Measurements from ENCODE around the gene ABHD14A. TPM values are rescaled to one million over a fixed set of nuclear protein-coding genes. Genes with fewer than 3 reads are reported as not detected.

The ABHD14A gene
- total RNA-seq, 1 donor from 2014 or later: 12.2 TPM

GRCh38 chr3:51982838-51983577 lies 8.1 kb downstream of the ABHD14A start, which contains the start of gene ACY1:
Gene ACY1 (plus strand): TSS chr3:51983535. CDS start chr3:51984065, 530 bp downstream.
- DNase-seq (ENCODE audit: extremely low spot score, unreplicated experiment): peak; percentile 93
- Mint-ChIP-seq H3K4me3 (ENCODE audit: unreplicated experiment) (peak within 1 kb of the TSS; percentile 86), H3K27ac (ENCODE audit: unreplicated experiment) (peak within 1 kb of the TSS; percentile 98), H3K36me3 (ENCODE audit: unreplicated experiment) (no peaks in the 10 kb centered on the region), H3K4me1 (ENCODE audit: unreplicated experiment) (peaks cover 24% of the 10 kb centered on the region), H3K9me3 (ENCODE audit: unreplicated experiment) (no peaks in the 10 kb centered on the region), H3K27me3 (ENCODE audit: unreplicated experiment) (no peaks in the 10 kb centered on the region)
- TF ChIP-seq CTCF (IDR thresholded peaks at IDR 0.05): no peak

GRCh38 chr3:51983578-51984268 lies 8.9 kb downstream of the ABHD14A start:
- TF ChIP-seq CTCF (IDR thresholded peaks at IDR 0.05): no peak
- no peak for DNase-seq (ENCODE audit: extremely low spot score, unreplicated experiment)
- Mint-ChIP-seq H3K4me3 (ENCODE audit: unreplicated experiment) (peak overlapping the region; percentile 86), H3K9me3 (ENCODE audit: unreplicated experiment) (no peaks in the 10 kb centered on the region), H3K27me3 (ENCODE audit: unreplicated experiment) (no peaks in the 10 kb centered on the region), H3K27ac (ENCODE audit: unreplicated experiment) (peak overlapping the region; percentile 98), H3K36me3 (ENCODE audit: unreplicated experiment) (no peaks in the 10 kb centered on the region), H3K4me1 (ENCODE audit: unreplicated experiment) (peaks cover 24% of the 10 kb centered on the region)

- H3K36me3 Mint-ChIP-seq (ENCODE audit: unreplicated experiment): no peaks in the 10 kb centered on the region
- peak overlapping the region; percentile 86 for H3K4me3 Mint-ChIP-seq (ENCODE audit: unreplicated experiment)
- H3K4me1 Mint-ChIP-seq (ENCODE audit: unreplicated experiment): peaks cover 24% of the 10 kb centered on the region
- TF ChIP-seq CTCF (IDR thresholded peaks at IDR 0.05): no peak
- H3K27ac Mint-ChIP-seq (ENCODE audit: unreplicated experiment): peak overlapping the region; percentile 98
- DNase-seq (ENCODE audit: extremely low spot score, unreplicated experiment): peak; percentile 80
- H3K27me3 Mint-ChIP-seq (ENCODE audit: unreplicated experiment): no peaks in the 10 kb centered on the region
- no peaks in the 10 kb centered on the region for H3K9me3 Mint-ChIP-seq (ENCODE audit: unreplicated experiment)
Measured at GRCh38 chr3:51984269-51984647, 9.4 kb downstream of the ABHD14A start.

GRCh38 chr3:51985063-51985462 lies 10.2 kb downstream of the ABHD14A start:
- H3K9me3 Mint-ChIP-seq (ENCODE audit: unreplicated experiment): no peaks in the 10 kb centered on the region
- H3K4me1 Mint-ChIP-seq (ENCODE audit: unreplicated experiment): peaks cover 24% of the 10 kb centered on the region
- H3K36me3 Mint-ChIP-seq (ENCODE audit: unreplicated experiment): no peaks in the 10 kb centered on the region
- no peaks in the 10 kb centered on the region for H3K27me3 Mint-ChIP-seq (ENCODE audit: unreplicated experiment)
- no peak overlapping the region for H3K4me3 Mint-ChIP-seq (ENCODE audit: unreplicated experiment)
- no peak for TF ChIP-seq CTCF (IDR thresholded peaks at IDR 0.05)
- peak overlapping the region; percentile 98 for H3K27ac Mint-ChIP-seq (ENCODE audit: unreplicated experiment)
- DNase-seq (ENCODE audit: extremely low spot score, unreplicated experiment): no peak

Measured in osteocyte (in vitro differentiated cells).